HCT116 (cell line): ENCODE measurements around the gene PPM1M. TPM values are rescaled to one million over a fixed set of nuclear protein-coding genes. Genes with fewer than 3 reads are reported as not detected.
A peak's percentile ranks its signal among the peaks of the same experiment; 100 is the strongest.
"Not testable (repeated sequence)": the region's sequence is repeated elsewhere in the genome, so short reads cannot be mapped to it uniquely, and the experiment has no call there.

Experiments used
- ATAC-seq: fragments of 200-7000 bp; cut with Tn5 transposase; 2 replicates; pipeline ENCODE4 v1.9.1; 2020; ENCODE audit warnings: mild to moderate bottlenecking, moderate library complexity
- BruUV-seq: library from RNA; stranded (reverse); fragments of 400-500 nt; replicated peaks from 2 replicates; lab custom pipeline; 2021; lab: Mats Ljungman, UMichigan
- CTCF ChIA-PET: fragments of 300-600 bp; sonication (Branson Sonifier 250); formaldehyde crosslinking; loops from one replicate; lab custom pipeline; 2021; ENCODE audit warnings: antibody characterized with exemption; lab: Charles Lee
- POLR2A ChIA-PET: fragments of 300-600, 350-600 bp; sonication (Branson Sonifier 250); formaldehyde crosslinking; loops from one replicate; lab custom pipeline; 2021; ENCODE audit warnings: antibody characterized with exemption; lab: Charles Lee
- RAD21 ChIA-PET, 2 experiments: fragments of 300-600 bp; sonication (Branson Sonifier 250); formaldehyde crosslinking; loops; one replicate each; lab custom pipeline; 2023; ENCODE audit warnings: low total read pairs in 2 of 2; ENCODE audit not compliant: uncharacterized antibody in 2 of 2, unreplicated experiment in 2 of 2, low non-redundant PET in 1 of 2; lab: Charles Lee
- DNase-seq: peaks from one replicate; pipeline ENCODE4 v3.0.0-alpha.2; 2010; ENCODE audit warnings: low read depth, low spot score
- H2AFZ ChIP-seq: fragments of 200-600 bp; shearing (Covaris generic), sonication (generic); 2 replicates; pipeline ENCODE4 v1.6.1; 2017; ENCODE audit warnings: low read depth, mixed run types, mixed read lengths, antibody characterized with exemption, low read length; ENCODE audit not compliant: poor library complexity, severe bottlenecking
- H3K27ac ChIP-seq: 2 replicates; pipeline ENCODE4 v1.5.1; 2012; ENCODE audit warnings: low read depth, low read length
- H3K27me3 ChIP-seq: fragments of 200-600 bp; sonication (generic); 2 replicates; pipeline ENCODE4 v1.6.1; 2016; ENCODE audit warnings: mixed run types, low read length, mixed read lengths; ENCODE audit not compliant: insufficient read depth
- H3K36me3 ChIP-seq, 2 experiments: fragments of 200-500 bp in 1 of 2; fragments of 200-600 bp in 1 of 2; sonication (Bioruptor generic) in 1 of 2; sonication (generic) in 1 of 2; 2 replicates each; pipeline versions ENCODE4 v1.5.1 to v1.6.1; 2014 to 2016; ENCODE audit warnings: low read length in 2 of 2, inconsistent platforms in 1 of 2, mixed read lengths in 1 of 2, mixed run types in 1 of 2; ENCODE audit not compliant: insufficient read depth in 2 of 2, control insufficient read depth in 1 of 2
- H3K4me1 ChIP-seq, 2 experiments: fragments of 200-600 bp in 1 of 2; sonication (generic) in 1 of 2; 2 replicates each; pipeline versions ENCODE4 v1.5.1 to v1.6.1; 2012 to 2017; ENCODE audit warnings: low read length in 2 of 2, inconsistent platforms in 1 of 2, mild to moderate bottlenecking in 1 of 2, mixed read lengths in 1 of 2, mixed run types in 1 of 2, moderate library complexity in 1 of 2; ENCODE audit not compliant: insufficient read depth in 2 of 2, control insufficient read depth in 1 of 2
- H3K4me2 ChIP-seq: fragments of 200-600 bp; sonication (generic); 2 replicates; pipeline ENCODE4 v1.6.1; 2017; ENCODE audit warnings: mixed run types, low read length, mixed read lengths
- H3K4me3 ChIP-seq, 2 experiments: fragments of 200-600 bp in 1 of 2; sonication (generic) in 1 of 2; replicated peaks in 1 of 2; 2 replicates each; pipeline ENCODE4 v1.5.1; 2011 to 2016; ENCODE audit warnings: low read length in 2 of 2, control low read depth in 1 of 2, low read depth in 1 of 2, mild to moderate bottlenecking in 1 of 2, mixed read lengths in 1 of 2, mixed run types in 1 of 2
- H3K79me2 ChIP-seq: fragments of 200-600 bp; sonication (generic); 2 replicates; pipeline ENCODE4 v1.6.1; 2017; ENCODE audit warnings: mild to moderate bottlenecking, mixed run types, low read length, moderate library complexity, mixed read lengths; ENCODE audit not compliant: insufficient read depth
- H3K9ac ChIP-seq: fragments of 200-600 bp; sonication (generic); 2 replicates; pipeline ENCODE4 v1.6.1; 2016; ENCODE audit warnings: low read length, mixed read lengths
- H3K9me2 ChIP-seq: fragments of 200-600 bp; sonication (generic), shearing (Covaris generic); 2 replicates; pipeline ENCODE4 v1.6.1; 2017; ENCODE audit warnings: mixed run types, mild to moderate bottlenecking, moderate library complexity; ENCODE audit not compliant: insufficient read depth
- H3K9me3 ChIP-seq, 2 experiments: fragments of 200-500 bp in 1 of 2; fragments of 200-600 bp in 1 of 2; sonication (Bioruptor generic) in 1 of 2; sonication (generic) in 1 of 2; 2 replicates each; pipeline ENCODE4 v1.6.1; 2014 to 2017; ENCODE audit warnings: low read length in 2 of 2, mixed read lengths in 2 of 2, inconsistent platforms in 1 of 2, low read depth in 1 of 2, mild to moderate bottlenecking in 1 of 2, mixed run types in 1 of 2, moderate library complexity in 1 of 2; ENCODE audit not compliant: control insufficient read depth in 1 of 2, insufficient read depth in 1 of 2
- H4K20me1 ChIP-seq: fragments of 200-600 bp; sonication (generic), shearing (Covaris generic); 2 replicates; pipeline ENCODE4 v1.6.1; 2017; ENCODE audit warnings: mixed run types, mild to moderate bottlenecking, moderate library complexity; ENCODE audit not compliant: insufficient read depth
- CEBPB ChIP-seq: IDR thresholded peaks from 2 replicates; pipeline ENCODE4 v1.6.1; 2012; ENCODE audit warnings: low read depth
- EGR1 ChIP-seq: IDR thresholded peaks from 2 replicates; pipeline ENCODE4 v1.6.1; 2012; ENCODE audit warnings: low read depth
- ELF1 ChIP-seq: IDR thresholded peaks from 2 replicates; pipeline ENCODE4 v1.6.1; 2012; ENCODE audit warnings: low read depth, borderline replicate concordance
- FOSL1 ChIP-seq: IDR thresholded peaks from 2 replicates; pipeline ENCODE4 v1.6.1; 2012; ENCODE audit warnings: low read depth
- POLR2A ChIP-seq: IDR thresholded peaks from 2 replicates; pipeline ENCODE4 v1.7.0; 2011; ENCODE audit warnings: borderline replicate concordance; ENCODE audit not compliant: insufficient read depth, insufficient read length; ENCODE audit errors: extremely low read depth
- RAD21 ChIP-seq: IDR thresholded peaks from 2 replicates; pipeline ENCODE4 v1.6.1; 2012; ENCODE audit warnings: low read depth, mild to moderate bottlenecking
- SIN3A ChIP-seq: IDR thresholded peaks from 2 replicates; pipeline ENCODE4 v1.6.1; 2012; ENCODE audit warnings: low read depth
- SP1 ChIP-seq: IDR thresholded peaks from 2 replicates; pipeline ENCODE4 v1.6.1; 2012; ENCODE audit warnings: low read depth
- TCF7L2 ChIP-seq: IDR thresholded peaks from 2 replicates; pipeline ENCODE4 v1.7.0; 2011; ENCODE audit warnings: borderline replicate concordance, inconsistent platforms; ENCODE audit not compliant: insufficient read depth, insufficient read length; ENCODE audit errors: extremely low read depth
- YY1 ChIP-seq: IDR thresholded peaks from 2 replicates; pipeline ENCODE4 v1.6.1; 2011; ENCODE audit warnings: low read length, low read depth, moderate library complexity, mild to moderate bottlenecking; ENCODE audit not compliant: insufficient replicate concordance; ENCODE audit errors: extremely low read depth
- ZFX ChIP-seq: fragments of 450-650 bp; IDR thresholded peaks from 2 replicates; pipeline ENCODE4 v1.6.1; 2017
- intact Hi-C: fragments of 100-400 bp; cut with micrococcal nuclease; formaldehyde crosslinking; loops from 2 replicates; pipeline ENCODE4 v1.10.0; 2022
- total RNA-seq: library from RNA; stranded (reverse); gene quantifications from one replicate; pipeline ENCODE4 v1.2.1, GENCODE V29; 2021; ENCODE audit not compliant: unreplicated experiment
- TF ChIP-seq, protein P1 (sequence below), 3 experiments: fragments of 200-600 bp in 1 of 3; sonication (generic) in 1 of 3; IDR thresholded peaks in 2 of 3; conservative IDR thresholded peaks in 1 of 3; 2 replicates each; pipeline ENCODE4 v1.5.1; 2012 to 2017; ENCODE audit warnings: low read depth in 2 of 3, low read length in 2 of 3, antibody characterized with exemption in 1 of 3, borderline replicate concordance in 1 of 3, control low read depth in 1 of 3, mild to moderate bottlenecking in 1 of 3, mixed read lengths in 1 of 3, mixed run types in 1 of 3, moderate library complexity in 1 of 3; ENCODE audit not compliant: insufficient read depth in 1 of 3
- TF ChIP-seq, protein P2 (sequence below): IDR thresholded peaks from 2 replicates; pipeline ENCODE4 v1.6.1; 2012
- TF ChIP-seq, protein P3 (sequence below): IDR thresholded peaks from 2 replicates; pipeline ENCODE4 v1.6.1; 2011; ENCODE audit warnings: mild to moderate bottlenecking, low read length, moderate library complexity; ENCODE audit not compliant: insufficient replicate concordance; ENCODE audit errors: extremely low read depth

Gene PPM1M
- total RNA-seq, 1 experiment from 2014 or later, result 16.6 TPM

DNA sequence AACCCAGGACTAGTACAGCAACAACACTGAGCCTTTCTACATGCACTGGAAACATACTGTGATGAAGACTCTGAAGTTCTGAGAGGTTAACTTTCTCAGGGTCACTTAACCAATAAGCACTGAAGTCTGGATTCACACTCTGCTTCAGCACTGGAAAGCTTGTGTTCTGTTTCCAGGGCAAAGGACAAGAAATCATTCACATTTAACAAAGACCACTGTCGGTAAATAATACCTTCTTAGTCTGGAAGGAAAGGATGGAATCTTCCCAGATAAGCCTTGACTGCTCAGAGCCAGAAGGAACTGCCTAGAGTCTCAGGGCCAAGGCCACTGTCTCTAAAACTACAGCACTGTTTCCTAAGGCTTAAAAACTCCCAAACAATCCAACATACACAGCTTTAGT, 37.7 kb downstream of the PPM1M start:
- BruUV-seq, result no TSS peak
- Histone ChIP-seq H3K4me2 (peak overlapping the region; percentile 60; the same call in 1 of the 2 replicates), H3K9me3 (no peaks in the 10 kb centered on the region), H3K79me2 (peaks cover 7% of the 10 kb centered on the region), H3K27ac (no peak overlapping the region), H3K36me3 (no peaks in the 10 kb centered on the region), H2AFZ (no peak overlapping the region), H3K4me3 (no peak overlapping the region), H3K4me1 (peaks cover 10 to 48% of the 10 kb centered on the region in 2 experiments; a peak in 3 of 4 replicates), H3K27me3 (no peaks in the 10 kb centered on the region), H3K9ac (0 out of 2 replicates have a peak overlapping the region, but pooled peaks have one; percentile 4), H3K9me2 (no peaks in the 10 kb centered on the region)
- POLR2A ChIA-PET, result interaction anchor here (0.6 to 0.7 kb wide), 2 partner anchors 12 to 1555 kb away, joined by 3 to 4 read pairs; no protein-coding TSS in a partner anchor
- RAD21 ChIA-PET, result no interaction called here
- CTCF ChIA-PET, result no interaction called here
- DNase-seq (no peak), ATAC-seq (no peak)
- intact Hi-C loops, result no loop called here
- TF ChIP-seq CEBPB (no peak), SIN3A (no peak), ELF1 (no peak), TCF7L2 (no peak), EGR1 (no peak), YY1 (no peak), SP1 (no peak), FOSL1 (no peak), ZFX (no peak), RAD21 (no peak), POLR2A (no peak)
- TF ChIP-seq, protein P1, sequence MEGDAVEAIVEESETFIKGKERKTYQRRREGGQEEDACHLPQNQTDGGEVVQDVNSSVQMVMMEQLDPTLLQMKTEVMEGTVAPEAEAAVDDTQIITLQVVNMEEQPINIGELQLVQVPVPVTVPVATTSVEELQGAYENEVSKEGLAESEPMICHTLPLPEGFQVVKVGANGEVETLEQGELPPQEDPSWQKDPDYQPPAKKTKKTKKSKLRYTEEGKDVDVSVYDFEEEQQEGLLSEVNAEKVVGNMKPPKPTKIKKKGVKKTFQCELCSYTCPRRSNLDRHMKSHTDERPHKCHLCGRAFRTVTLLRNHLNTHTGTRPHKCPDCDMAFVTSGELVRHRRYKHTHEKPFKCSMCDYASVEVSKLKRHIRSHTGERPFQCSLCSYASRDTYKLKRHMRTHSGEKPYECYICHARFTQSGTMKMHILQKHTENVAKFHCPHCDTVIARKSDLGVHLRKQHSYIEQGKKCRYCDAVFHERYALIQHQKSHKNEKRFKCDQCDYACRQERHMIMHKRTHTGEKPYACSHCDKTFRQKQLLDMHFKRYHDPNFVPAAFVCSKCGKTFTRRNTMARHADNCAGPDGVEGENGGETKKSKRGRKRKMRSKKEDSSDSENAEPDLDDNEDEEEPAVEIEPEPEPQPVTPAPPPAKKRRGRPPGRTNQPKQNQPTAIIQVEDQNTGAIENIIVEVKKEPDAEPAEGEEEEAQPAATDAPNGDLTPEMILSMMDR (IDR thresholded peaks at IDR 0.05 in 2 of 3, conservative IDR thresholded peaks at IDR 0.05 in 1 of 3; ENCODE audit: borderline replicate concordance in 1 of 3, insufficient read depth in 1 of 3, low read depth in 2 of 3, low read length in 2 of 3), result no peak
- TF ChIP-seq, protein P2, sequence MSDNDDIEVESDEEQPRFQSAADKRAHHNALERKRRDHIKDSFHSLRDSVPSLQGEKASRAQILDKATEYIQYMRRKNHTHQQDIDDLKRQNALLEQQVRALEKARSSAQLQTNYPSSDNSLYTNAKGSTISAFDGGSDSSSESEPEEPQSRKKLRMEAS, result no peak
- TF ChIP-seq, protein P3, sequence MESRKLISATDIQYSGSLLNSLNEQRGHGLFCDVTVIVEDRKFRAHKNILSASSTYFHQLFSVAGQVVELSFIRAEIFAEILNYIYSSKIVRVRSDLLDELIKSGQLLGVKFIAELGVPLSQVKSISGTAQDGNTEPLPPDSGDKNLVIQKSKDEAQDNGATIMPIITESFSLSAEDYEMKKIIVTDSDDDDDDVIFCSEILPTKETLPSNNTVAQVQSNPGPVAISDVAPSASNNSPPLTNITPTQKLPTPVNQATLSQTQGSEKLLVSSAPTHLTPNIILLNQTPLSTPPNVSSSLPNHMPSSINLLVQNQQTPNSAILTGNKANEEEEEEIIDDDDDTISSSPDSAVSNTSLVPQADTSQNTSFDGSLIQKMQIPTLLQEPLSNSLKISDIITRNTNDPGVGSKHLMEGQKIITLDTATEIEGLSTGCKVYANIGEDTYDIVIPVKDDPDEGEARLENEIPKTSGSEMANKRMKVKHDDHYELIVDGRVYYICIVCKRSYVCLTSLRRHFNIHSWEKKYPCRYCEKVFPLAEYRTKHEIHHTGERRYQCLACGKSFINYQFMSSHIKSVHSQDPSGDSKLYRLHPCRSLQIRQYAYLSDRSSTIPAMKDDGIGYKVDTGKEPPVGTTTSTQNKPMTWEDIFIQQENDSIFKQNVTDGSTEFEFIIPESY, result no peak
- TF ChIP-seq, all 23 proteins: peak for 0
- no peaks in the 10 kb centered on the region for H4K20me1 ChIP-seq

DNA sequence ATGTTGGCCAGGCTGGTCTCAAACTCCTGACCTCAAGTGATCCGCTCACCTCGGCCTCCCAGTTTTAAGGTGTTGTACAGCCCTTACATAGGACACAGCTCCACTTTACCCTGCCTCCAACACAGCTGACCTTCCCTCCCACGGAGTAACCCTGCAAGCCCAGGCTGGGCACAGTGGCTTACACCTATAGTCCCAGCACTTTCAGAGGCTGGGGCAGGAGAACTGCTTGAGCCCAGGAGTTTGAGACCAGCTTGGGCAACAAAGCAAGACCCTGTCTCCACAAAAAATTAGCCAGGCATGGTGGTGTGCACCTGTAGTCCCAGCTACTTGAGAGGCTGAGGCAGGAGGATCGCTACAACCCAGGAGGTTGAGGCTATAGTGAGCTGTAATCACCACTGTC, 38.5 kb downstream of the PPM1M start:
- H3K4me1 ChIP-seq, result peaks cover 13 to 53% of the 10 kb centered on the region in 2 experiments
- POLR2A ChIA-PET, CTCF ChIA-PET, ATAC-seq, H3K4me3 ChIP-seq, BruUV-seq, H3K9me2 ChIP-seq, H3K27me3 ChIP-seq, H3K27ac ChIP-seq, H3K4me2 ChIP-seq, H4K20me1 ChIP-seq, H3K36me3 ChIP-seq, H3K9me3 ChIP-seq, RAD21 ChIA-PET, H2AFZ ChIP-seq, H3K9ac ChIP-seq, DNase-seq, intact Hi-C loops: not testable (repeated sequence)
- peaks cover 12% of the 10 kb centered on the region for H3K79me2 ChIP-seq
